HepG2 (cell line): ENCODE results near the gene EFCAB11. TPM values are rescaled to one million over a fixed set of nuclear protein-coding genes. Genes with fewer than 3 reads are reported as not detected.

Experiments used
- ARNT ChIP-seq: fragments of 450-650 bp; IDR thresholded peaks from 2 replicates; pipeline ENCODE4 v1.6.1; 2017
- BHLHE40 ChIP-seq: IDR thresholded peaks from 2 replicates; pipeline ENCODE4 v1.6.1; 2011; ENCODE audit warnings: low read length, improper control_type of control experiment
- CEBPB ChIP-seq: IDR thresholded peaks from 2 replicates; pipeline ENCODE4 v1.6.1; 2011; ENCODE audit warnings: low read depth, low read length, improper control_type of control experiment, borderline replicate concordance
- DZIP1 ChIP-seq: sonication (generic); formaldehyde crosslinking; IDR thresholded peaks from 2 replicates; pipeline ENCODE4 v1.5.0; 2020; ENCODE audit warnings: mild to moderate bottlenecking, missing genetic modification reagents
- E2F2 ChIP-seq: sonication (generic); formaldehyde crosslinking; IDR thresholded peaks from 2 replicates; pipeline ENCODE4 v1.4.0; 2020; ENCODE audit warnings: missing genetic modification reagents, borderline replicate concordance
- E2F5 ChIP-seq: sonication (generic); formaldehyde crosslinking; conservative IDR thresholded peaks from 2 replicates; pipeline ENCODE4 v1.4.0; 2020; ENCODE audit warnings: missing genetic modification reagents
- GABPA ChIP-seq, 2 experiments: IDR thresholded peaks; 2 replicates each; pipeline ENCODE4 v1.6.1; 2011 to 2016; ENCODE audit warnings: low read depth in 2 of 2, low read length in 1 of 2, missing biosample characterization in 1 of 2, missing genetic modification characterization in 1 of 2
- HDAC1 ChIP-seq: sonication (generic); formaldehyde crosslinking; IDR thresholded peaks from 2 replicates; pipeline ENCODE4 v1.5.1; 2020; ENCODE audit warnings: mild to moderate bottlenecking, missing genetic modification reagents
- ISL2 ChIP-seq: sonication (generic); formaldehyde crosslinking; IDR thresholded peaks from 2 replicates; pipeline ENCODE4 v1.5.0; 2020; ENCODE audit warnings: missing genetic modification reagents
- KMT2B ChIP-seq: IDR thresholded peaks from 2 replicates; pipeline ENCODE4 v1.6.1; 2016; ENCODE audit warnings: missing genetic modification reagents, missing compliant biosample characterization
- PRPF4 ChIP-seq: fragments of 200-400 bp; formaldehyde crosslinking; IDR thresholded peaks from 2 replicates; pipeline ENCODE4 v1.6.1; 2016; ENCODE audit warnings: low read length, low read depth; ENCODE audit not compliant: poor library complexity, severe bottlenecking
- RAD51 ChIP-seq: fragments of 450-650 bp; IDR thresholded peaks from 2 replicates; pipeline ENCODE4 v1.6.1; 2016; ENCODE audit warnings: borderline replicate concordance
- RARG ChIP-seq: sonication (generic); formaldehyde crosslinking; IDR thresholded peaks from 2 replicates; pipeline ENCODE4 v1.4.0; 2020; ENCODE audit warnings: low read depth, mild to moderate bottlenecking, missing genetic modification reagents
- REPIN1 ChIP-seq: sonication (generic); formaldehyde crosslinking; IDR thresholded peaks from 2 replicates; pipeline ENCODE4 v1.8.0; 2022; ENCODE audit warnings: missing genetic modification reagents, low read depth, mild to moderate bottlenecking, borderline replicate concordance
- SP2 ChIP-seq: sonication (generic); formaldehyde crosslinking; IDR thresholded peaks from 2 replicates; pipeline ENCODE4 v1.5.1; 2020; ENCODE audit warnings: mild to moderate bottlenecking, missing genetic modification reagents
- TOPORS ChIP-seq: sonication (generic); formaldehyde crosslinking; IDR thresholded peaks from 2 replicates; pipeline ENCODE4 v1.8.0; 2023; ENCODE audit warnings: mild to moderate bottlenecking, missing genetic modification reagents
- XRCC5 ChIP-seq: fragments of 200-400 bp; formaldehyde crosslinking; optimal IDR thresholded peaks from 2 replicates; pipeline ENCODE3; 2017; ENCODE audit warnings: mild to moderate bottlenecking, low read length
- ZBTB20 ChIP-seq: sonication (generic); formaldehyde crosslinking; IDR thresholded peaks from 2 replicates; pipeline ENCODE4 v1.8.1; 2023; ENCODE audit warnings: missing genetic modification reagents, low read depth, mild to moderate bottlenecking, borderline replicate concordance
- ZNF101 ChIP-seq: sonication (generic); formaldehyde crosslinking; IDR thresholded peaks from 2 replicates; pipeline ENCODE4 v1.4.0; 2020; ENCODE audit warnings: mild to moderate bottlenecking, low read depth, missing genetic modification reagents, borderline replicate concordance
- ZNF207 ChIP-seq: fragments of 450-650 bp; IDR thresholded peaks from 2 replicates; pipeline ENCODE4 v1.6.1; 2016; ENCODE audit warnings: antibody characterized with exemption, borderline replicate concordance
- ZNF510 ChIP-seq: sonication (generic); formaldehyde crosslinking; IDR thresholded peaks from 2 replicates; pipeline ENCODE4 v1.4.0; 2020; ENCODE audit warnings: low read depth, mild to moderate bottlenecking, missing genetic modification reagents
- ZNF737 ChIP-seq: sonication (generic); formaldehyde crosslinking; IDR thresholded peaks from 2 replicates; pipeline ENCODE4 v1.5.0; 2020; ENCODE audit warnings: missing genetic modification reagents, mild to moderate bottlenecking, borderline replicate concordance
- ZNF781 ChIP-seq: sonication (generic); formaldehyde crosslinking; IDR thresholded peaks from 2 replicates; pipeline ENCODE4 v1.5.1; 2020; ENCODE audit warnings: borderline replicate concordance, mild to moderate bottlenecking, missing genetic modification reagents; ENCODE audit errors: not compliant biosample characterization
- ZNF879 ChIP-seq: sonication (generic); formaldehyde crosslinking; IDR thresholded peaks from 2 replicates; pipeline ENCODE4 v1.8.1; 2023; ENCODE audit warnings: missing genetic modification reagents
- polyA plus RNA-seq, 8 experiments: library from polyadenylated mRNA; depleted of rRNA in 3 of 8; stranded (reverse) in 7 of 8; unstranded in 1 of 8; fragments of >200 nt; fragmentation: Illumina TruSeq in 4 of 8; extraction: Trizol in 4 of 8; gene quantifications; 2 replicates each; pipeline versions ENCODE4 v1.2.1 to v1.2.3, GENCODE V29; 2011 to 2016; ENCODE audit warnings: low read depth in 4 of 8, missing spikeins in 1 of 8, mixed read lengths in 1 of 8; ENCODE audit not compliant: insufficient read depth in 1 of 8
- total RNA-seq, 5 experiments: library from RNA; depleted of rRNA; stranded (reverse); fragments of >200 nt; fragmentation: Illumina TruSeq; extraction: Trizol; gene quantifications; 2 replicates each; pipeline ENCODE4 v1.2.3, GENCODE V29; 2016; ENCODE audit warnings: low read depth in 1 of 5
- TF ChIP-seq, protein P1 (sequence below): sonication (generic); formaldehyde crosslinking; IDR thresholded peaks from 2 replicates; pipeline ENCODE4 v1.4.0; 2020; ENCODE audit warnings: mild to moderate bottlenecking, missing genetic modification reagents

EFCAB11 gene
- total and polyA plus RNA-seq, 2 of the 13 experiments (the other 11 are each of a cell fraction or from before 2014, with no cell fraction given), result 8.2 to 31.5 TPM

DNA sequence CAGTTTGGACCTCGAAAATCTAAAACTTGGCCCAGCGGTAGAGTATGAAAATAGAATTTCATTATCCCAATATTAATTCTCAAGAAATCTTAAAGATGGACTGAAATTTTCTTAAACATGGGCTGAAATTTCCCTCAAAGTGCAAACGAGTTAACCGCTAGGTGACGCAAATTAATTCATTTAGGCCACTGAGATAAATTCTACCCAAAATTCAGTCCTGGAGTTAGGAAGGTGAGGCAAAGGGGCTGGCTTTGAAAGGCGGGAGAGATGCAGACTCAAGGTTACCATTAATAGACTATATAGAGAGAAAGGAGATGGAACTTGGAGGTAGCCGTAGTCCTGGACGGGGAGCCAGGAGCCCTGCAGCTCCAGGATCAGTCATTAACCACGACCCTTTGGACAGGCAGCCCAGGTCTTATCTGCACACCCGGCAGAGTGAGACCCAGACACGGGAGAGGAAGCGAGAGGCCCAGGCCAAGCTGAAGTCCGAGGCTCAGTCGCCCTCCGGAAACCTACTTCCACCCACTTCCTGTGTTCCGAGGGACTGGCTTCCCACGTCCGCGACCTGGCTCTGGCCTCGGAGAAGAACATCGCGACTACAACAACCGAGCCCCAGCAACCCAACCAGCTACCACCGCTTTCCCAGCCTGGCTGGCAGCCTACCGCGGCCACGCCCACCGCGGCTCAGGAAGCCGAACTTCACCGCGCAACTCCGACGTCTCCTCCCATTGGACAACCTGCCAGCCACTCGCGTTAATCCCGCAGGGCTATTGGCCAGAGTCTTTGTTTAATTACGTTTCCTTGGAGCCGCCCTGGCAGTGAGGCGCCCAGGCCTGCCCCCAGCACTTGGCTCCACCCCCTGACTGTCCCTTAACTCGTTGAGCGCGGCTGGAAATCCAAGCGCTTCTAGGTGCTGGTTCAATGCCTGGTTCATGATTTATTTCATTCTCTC lies at the start of gene EFCAB11 (continued):
- TF ChIP-seq KMT2B (CRISPR knock-in tag), result peak; percentile 64; the same call in 1 of the 2 replicates
- TF ChIP-seq SP2 (CRISPR knock-in tag), result peak; percentile 90
- TF ChIP-seq ZBTB20 (CRISPR knock-in tag), result no peak
- no peak for TF ChIP-seq ZNF781 (CRISPR knock-in tag)
- TF ChIP-seq ARNT, result no peak
- 0 out of 2 replicates have a peak, but pooled peaks have one; percentile 66 for TF ChIP-seq E2F2 (CRISPR knock-in tag)
- TF ChIP-seq ZNF737 (CRISPR knock-in tag), result 0 out of 2 replicates have a peak, but pooled peaks have one; percentile 67
- TF ChIP-seq BHLHE40, result no peak
- TF ChIP-seq ISL2 (CRISPR knock-in tag), result no peak
- TF ChIP-seq GABPA (IDR thresholded peaks at IDR 0.05; ENCODE audit: low read depth, low read length), result peak; percentile 64
- TF ChIP-seq GABPA (CRISPR knock-in tag; IDR thresholded peaks at IDR 0.05; ENCODE audit: low read depth), result peak; percentile 75
- TF ChIP-seq, protein P1, sequence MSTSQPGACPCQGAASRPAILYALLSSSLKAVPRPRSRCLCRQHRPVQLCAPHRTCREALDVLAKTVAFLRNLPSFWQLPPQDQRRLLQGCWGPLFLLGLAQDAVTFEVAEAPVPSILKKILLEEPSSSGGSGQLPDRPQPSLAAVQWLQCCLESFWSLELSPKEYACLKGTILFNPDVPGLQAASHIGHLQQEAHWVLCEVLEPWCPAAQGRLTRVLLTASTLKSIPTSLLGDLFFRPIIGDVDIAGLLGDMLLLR (CRISPR knock-in tag), result no peak
- TF ChIP-seq PRPF4, result no peak
- TF ChIP-seq E2F5 (CRISPR knock-in tag), result peak; percentile 91
- no peak for TF ChIP-seq ZNF207
- no peak; the same call in 1 of the 2 replicates for TF ChIP-seq REPIN1 (CRISPR knock-in tag)
- TF ChIP-seq ZNF510 (CRISPR knock-in tag), result no peak
- TF ChIP-seq CEBPB, result no peak
- TF ChIP-seq XRCC5, result peak; percentile 69
- TF ChIP-seq HDAC1 (CRISPR knock-in tag), result peak; percentile 99
- no peak for TF ChIP-seq DZIP1
- TF ChIP-seq ZNF879 (CRISPR knock-in tag), result no peak
- TF ChIP-seq TOPORS, result no peak
- TF ChIP-seq RARG, result no peak
- TF ChIP-seq ZNF101, result no peak
- TF ChIP-seq RAD51, result no peak
